HepG2 (cell line): ENCODE data around the gene UBP1. TPM values are rescaled to one million over a fixed set of nuclear protein-coding genes. Genes with fewer than 3 reads are reported as not detected.

Experiments used
- CTCF ChIP-seq: sonication (generic); formaldehyde crosslinking; IDR thresholded peaks from 2 replicates; pipeline ENCODE4 v1.5.0; 2020; ENCODE audit warnings: mild to moderate bottlenecking, missing genetic modification reagents, moderate library complexity
- DR1 ChIP-seq: sonication (generic); formaldehyde crosslinking; IDR thresholded peaks from 2 replicates; pipeline ENCODE4 v1.8.0; 2021; ENCODE audit warnings: mild to moderate bottlenecking, missing genetic modification reagents, inconsistent platforms
- ELF4 ChIP-seq: sonication (generic); formaldehyde crosslinking; IDR thresholded peaks from 2 replicates; pipeline ENCODE4 v1.5.0; 2020; ENCODE audit warnings: missing genetic modification reagents, mild to moderate bottlenecking, moderate library complexity, borderline replicate concordance
- HBP1 ChIP-seq: IDR thresholded peaks from 2 replicates; pipeline ENCODE4 v1.6.1; 2016; ENCODE audit warnings: low read depth, control low read depth
- HNF4G ChIP-seq, 2 experiments: sonication (generic) in 1 of 2; formaldehyde crosslinking in 1 of 2; IDR thresholded peaks; 2 replicates each; pipeline versions ENCODE4 v1.4.0 to v1.6.1; 2011 to 2020; ENCODE audit warnings: borderline replicate concordance in 2 of 2, low read depth in 2 of 2, mild to moderate bottlenecking in 2 of 2, low read length in 1 of 2, missing genetic modification reagents in 1 of 2, moderate library complexity in 1 of 2
- KLF6 ChIP-seq: IDR thresholded peaks from 2 replicates; pipeline ENCODE4 v1.8.0; 2016; ENCODE audit warnings: missing biosample characterization, missing genetic modification reagents
- MAFK ChIP-seq, 2 experiments: IDR thresholded peaks in 1 of 2; conservative IDR thresholded peaks in 1 of 2; 2 replicates each; pipeline ENCODE4 v1.6.1; 2011; ENCODE audit warnings: improper control_type of control experiment in 2 of 2, low read length in 2 of 2
- STAG1 ChIP-seq: sonication (generic); formaldehyde crosslinking; IDR thresholded peaks from 2 replicates; pipeline ENCODE4 v1.4.0; 2020; ENCODE audit warnings: missing genetic modification reagents
- TOE1 ChIP-seq: sonication (generic); formaldehyde crosslinking; IDR thresholded peaks from 2 replicates; pipeline ENCODE4 v1.4.0; 2020; ENCODE audit warnings: mild to moderate bottlenecking, missing genetic modification reagents
- ZC3H13 ChIP-seq: sonication (generic); formaldehyde crosslinking; IDR thresholded peaks from 2 replicates; pipeline ENCODE4 v1.8.1; 2023; ENCODE audit warnings: mild to moderate bottlenecking, missing genetic modification reagents, moderate library complexity
- ZNF34 ChIP-seq: sonication (generic); formaldehyde crosslinking; IDR thresholded peaks from 2 replicates; pipeline ENCODE4 v1.4.0; 2020; ENCODE audit warnings: mild to moderate bottlenecking, missing genetic modification reagents, borderline replicate concordance
- ZNF414 ChIP-seq: sonication (generic); formaldehyde crosslinking; IDR thresholded peaks from 2 replicates; pipeline ENCODE4 v1.5.0; 2020; ENCODE audit warnings: missing genetic modification reagents
- ZNF484 ChIP-seq: sonication (generic); formaldehyde crosslinking; IDR thresholded peaks from 2 replicates; pipeline ENCODE4 v1.5.1; 2020; ENCODE audit warnings: mild to moderate bottlenecking, low read depth, missing genetic modification reagents, borderline replicate concordance
- ZNF501 ChIP-seq: sonication (generic); formaldehyde crosslinking; IDR thresholded peaks from 2 replicates; pipeline ENCODE4 v1.5.1; 2020; ENCODE audit warnings: mild to moderate bottlenecking, moderate library complexity, missing genetic modification reagents
- ZNF780A ChIP-seq: sonication (generic); formaldehyde crosslinking; IDR thresholded peaks from 2 replicates; pipeline ENCODE4 v1.8.0; 2022; ENCODE audit warnings: mild to moderate bottlenecking, missing genetic modification reagents, moderate library complexity
- ZNF850 ChIP-seq: sonication (generic); formaldehyde crosslinking; conservative IDR thresholded peaks from 2 replicates; pipeline ENCODE4 v1.9.0; 2021; ENCODE audit warnings: mild to moderate bottlenecking, missing genetic modification reagents
- ZSCAN29 ChIP-seq: sonication (generic); formaldehyde crosslinking; conservative IDR thresholded peaks from 2 replicates; pipeline ENCODE4 v1.4.0; 2020; ENCODE audit warnings: mild to moderate bottlenecking, missing genetic modification reagents
- polyA plus RNA-seq, 8 experiments: library from polyadenylated mRNA; depleted of rRNA in 3 of 8; stranded (reverse) in 7 of 8; unstranded in 1 of 8; fragments of >200 nt; fragmentation: Illumina TruSeq in 4 of 8; extraction: Trizol in 4 of 8; gene quantifications; 2 replicates each; pipeline versions ENCODE4 v1.2.1 to v1.2.3, GENCODE V29; 2011 to 2016; ENCODE audit warnings: low read depth in 4 of 8, missing spikeins in 1 of 8, mixed read lengths in 1 of 8; ENCODE audit not compliant: insufficient read depth in 1 of 8
- total RNA-seq, 5 experiments: library from RNA; depleted of rRNA; stranded (reverse); fragments of >200 nt; fragmentation: Illumina TruSeq; extraction: Trizol; gene quantifications; 2 replicates each; pipeline ENCODE4 v1.2.3, GENCODE V29; 2016; ENCODE audit warnings: low read depth in 1 of 5

UBP1 gene
- total and polyA plus RNA-seq, 2 of the 13 experiments (the other 11 are each of a cell fraction or from before 2014, with no cell fraction given), result 48.3 to 79.9 TPM

GRCh38 chr3:33377489-33377888 lies 62.7 kb downstream of the UBP1 start (continued):
- TF ChIP-seq STAG1 (CRISPR knock-in tag) (peak; percentile 24; the same call in 1 of the 2 replicates), ZNF484 (CRISPR knock-in tag) (no peak), ZNF501 (CRISPR knock-in tag) (no peak), DR1 (no peak), ELF4 (CRISPR knock-in tag) (no peak), CTCF (CRISPR knock-in tag) (peak; percentile 56), MAFK (conservative IDR thresholded peaks at IDR 0.05 in 1 of 2, IDR thresholded peaks at IDR 0.05 in 1 of 2; ENCODE audit: low read length in 2 of 2) (no peak), ZSCAN29 (CRISPR knock-in tag) (no peak), ZNF850 (CRISPR knock-in tag) (no peak), ZC3H13 (CRISPR knock-in tag) (no peak), TOE1 (no peak), HNF4G (IDR thresholded peaks at IDR 0.05; ENCODE audit: borderline replicate concordance, low read depth, low read length) (0 out of 2 replicates have a peak, but pooled peaks have one; percentile 24), HNF4G (CRISPR knock-in tag; IDR thresholded peaks at IDR 0.05; ENCODE audit: borderline replicate concordance, low read depth) (no peak), ZNF414 (CRISPR knock-in tag) (no peak), ZNF34 (CRISPR knock-in tag) (no peak), KLF6 (CRISPR knock-in tag) (no peak), HBP1 (CRISPR knock-in tag) (no peak), ZNF780A (no peak)
- TF ChIP-seq, all 625 proteins: peak for 7
